Liver (tissue), 9 donors: ENCODE data around the gene MORN3. TPM values are rescaled to one million over a fixed set of nuclear protein-coding genes. Genes with fewer than 3 reads are reported as not detected.

Experiments used
- DNase-seq: peaks from one replicate; pipeline ENCODE4 v3.0.0-alpha.2; 2017; ENCODE audit warnings: low spot score
- H3K27ac ChIP-seq, 2 donors: one replicate each; pipeline ENCODE4 v1.7.0; 2013; ENCODE audit warnings: inconsistent platforms in 2 of 2, low read length in 2 of 2, control low read depth in 1 of 2, low read depth in 1 of 2, mild to moderate bottlenecking in 1 of 2
- H3K27me3 ChIP-seq, 4 donors: one replicate each; pipeline versions ENCODE4 v1.6.1 to v1.7.0; 2013; ENCODE audit warnings: low read length in 3 of 4, inconsistent platforms in 1 of 4, mild to moderate bottlenecking in 1 of 4, moderate library complexity in 1 of 4; ENCODE audit not compliant: control insufficient read depth in 4 of 4, insufficient read depth in 4 of 4
- H3K36me3 ChIP-seq, 4 donors: one replicate each; pipeline versions ENCODE4 v1.6.1 to v1.7.0; 2013; ENCODE audit warnings: low read length in 3 of 4, mild to moderate bottlenecking in 3 of 4, low read depth in 1 of 4, moderate library complexity in 1 of 4; ENCODE audit not compliant: control insufficient read depth in 4 of 4, insufficient read depth in 3 of 4
- H3K4me1 ChIP-seq, 4 donors: one replicate each; pipeline versions ENCODE4 v1.6.1 to v1.7.0; 2013; ENCODE audit warnings: low read length in 3 of 4, mild to moderate bottlenecking in 3 of 4, moderate library complexity in 1 of 4; ENCODE audit not compliant: control insufficient read depth in 4 of 4, insufficient read depth in 4 of 4
- H3K4me3 ChIP-seq, 3 donors: one replicate each; pipeline versions ENCODE4 v1.6.1 to v1.7.0; 2013; ENCODE audit warnings: low read length in 3 of 3, control low read depth in 1 of 3, low read depth in 1 of 3, mild to moderate bottlenecking in 1 of 3
- H3K9ac ChIP-seq, 2 donors: one replicate each; pipeline ENCODE4 v1.7.0; 2013; ENCODE audit warnings: low read length in 2 of 2, mild to moderate bottlenecking in 2 of 2, moderate library complexity in 2 of 2, control low read depth in 1 of 2, low read depth in 1 of 2
- H3K9me3 ChIP-seq, 4 donors: one replicate each; pipeline versions ENCODE4 v1.6.1 to v1.7.0; 2013; ENCODE audit warnings: low read length in 3 of 4; ENCODE audit not compliant: control insufficient read depth in 4 of 4
- CTCF ChIP-seq: fragments of 150-350 bp; IDR thresholded peaks from 2 replicates; pipeline ENCODE4 v1.5.1; 2017; ENCODE audit warnings: improper control_type of control experiment, low read depth, low read length; ENCODE audit not compliant: missing input control
- EGR1 ChIP-seq, 2 donors: IDR thresholded peaks; 2 replicates each; pipeline ENCODE4 v1.6.1; 2016 to 2018; ENCODE audit warnings: antibody characterized with exemption in 2 of 2, low read depth in 2 of 2
- GABPA ChIP-seq, 2 donors: IDR thresholded peaks in 1 of 2; conservative IDR thresholded peaks in 1 of 2; 2 replicates each; pipeline ENCODE4 v1.6.1; 2016; ENCODE audit warnings: antibody characterized with exemption in 2 of 2, mild to moderate bottlenecking in 1 of 2, moderate library complexity in 1 of 2
- HNF4A ChIP-seq, 2 donors: conservative IDR thresholded peaks; 2 replicates each; pipeline ENCODE4 v1.6.1; 2016; ENCODE audit warnings: antibody characterized with exemption in 2 of 2, mild to moderate bottlenecking in 2 of 2
- MAX ChIP-seq: IDR thresholded peaks from 2 replicates; pipeline ENCODE4 v1.6.1; 2016; ENCODE audit warnings: antibody characterized with exemption
- REST ChIP-seq: IDR thresholded peaks from 2 replicates; pipeline ENCODE4 v1.6.1; 2016; ENCODE audit warnings: antibody characterized with exemption, mild to moderate bottlenecking
- RXRA ChIP-seq, 2 donors: IDR thresholded peaks; 2 replicates each; pipeline ENCODE4 v1.6.1; 2017 to 2018; ENCODE audit warnings: antibody characterized with exemption in 2 of 2, mild to moderate bottlenecking in 1 of 2
- SP1 ChIP-seq: IDR thresholded peaks from 2 replicates; pipeline ENCODE4 v1.6.1; 2018; ENCODE audit warnings: antibody characterized with exemption, mild to moderate bottlenecking
- WGBS: extraction: QIAGEN DNeasy Blood & Tissue Kit; methylation state at CpG from one replicate; pipeline ENCODE4 v1.1.7; 2013; 5-methylcytosine and 5-hydroxymethylcytosine counted together
- polyA plus RNA-seq, 2 donors: library from polyadenylated mRNA; stranded (reverse) in 1 of 2; unstranded in 1 of 2; fragments of 200-250 nt in 1 of 2; fragments of >200 nt in 1 of 2; fragmentation: Nextera tagmentation in 1 of 2; extraction: Ambion mirVana in 1 of 2; gene quantifications; one replicate each; pipeline versions ENCODE4 v1.2.1 to v1.2.3, GENCODE V29; 2013 to 2015
- total RNA-seq, 2 donors: library from RNA; depleted of rRNA; stranded (reverse); fragments of >200 nt; gene quantifications; one replicate each; pipeline ENCODE4 v1.2.3, GENCODE V29; 2014
- donor health status: healthy.
- donor health status: healthy.
- donor health status: healthy.
- donor health status: healthy.
- donor health status: healthy.

Gene MORN3
- total and polyA plus RNA-seq, 4 donors: 0.05 to 0.13 (median 0.07) TPM

- TF ChIP-seq GABPA (IDR thresholded peaks at IDR 0.05 in 1 of 2, conservative IDR thresholded peaks at IDR 0.05 in 1 of 2): no peak
- TF ChIP-seq MAX: no peak
- no peak for TF ChIP-seq EGR1 (IDR thresholded peaks at IDR 0.05; ENCODE audit: low read depth in 2 of 2)
- no peak for TF ChIP-seq RXRA (IDR thresholded peaks at IDR 0.05)
These were observed 8.9 kb upstream of the MORN3 start (continued) for GRCh38 chr12:121678305-121678704.

- Histone ChIP-seq H3K9ac (no peak overlapping the region), H3K4me1 (peaks cover 3 to 15% (median 8%) of the 10 kb centered on the region in 4 donors), H3K4me3 (no peak overlapping the region), H3K27ac (no peak overlapping the region), H3K9me3 (no peaks in the 10 kb centered on the region), H3K36me3 (no peaks in the 10 kb centered on the region), H3K27me3 (no peaks in the 10 kb centered on the region)
- WGBS: 97% methylated on average over 5 of the region's 5 CpGs
- no peak for TF ChIP-seq CTCF
- TF ChIP-seq MAX: no peak
- TF ChIP-seq REST: no peak
- TF ChIP-seq RXRA (IDR thresholded peaks at IDR 0.05): no peak
- DNase-seq: no peak
These were observed 6.7 kb upstream of the MORN3 start for GRCh38 chr12:121676190-121676589.

GRCh38 chr12:121673013-121673511 is 3.6 kb upstream of the MORN3 start:
- Histone ChIP-seq H3K27ac (peak overlapping the region in 1 of 2 donors; percentile 6), H3K4me1 (peaks cover 3 to 15% (median 8%) of the 10 kb centered on the region in 4 donors), H3K4me3 (peak overlapping the region in 1 of 3 donors; percentile 68), H3K9ac (no peak overlapping the region), H3K9me3 (no peaks in the 10 kb centered on the region), H3K36me3 (no peaks in the 10 kb centered on the region), H3K27me3 (no peaks in the 10 kb centered on the region)
- no peak for DNase-seq
- TF ChIP-seq GABPA (IDR thresholded peaks at IDR 0.05 in 1 of 2, conservative IDR thresholded peaks at IDR 0.05 in 1 of 2): no peak
- TF ChIP-seq HNF4A (conservative IDR thresholded peaks at IDR 0.05): peak in 1 of 2 donors; percentile 20
- peak; percentile 23 for TF ChIP-seq SP1
- TF ChIP-seq MAX: no peak
- TF ChIP-seq RXRA (IDR thresholded peaks at IDR 0.05): peak in 1 of 2 donors; percentile 20
- WGBS: 52% methylated on average over 12 of the region's 12 CpGs
